H9 (cell line): ENCODE results near the gene ATG2B. TPM values are rescaled to one million over a fixed set of nuclear protein-coding genes. Genes with fewer than 3 reads are reported as not detected.

Experiments used
- DNase-seq: peaks from one replicate; pipeline ENCODE4 v3.0.0-alpha.2; 2017
- H2AFZ ChIP-seq: one replicate; pipeline ENCODE4 v1.6.1; 2013; ENCODE audit warnings: mild to moderate bottlenecking, low read length, control low read depth, moderate library complexity
- H2AK5ac ChIP-seq: 2 replicates; pipeline ENCODE4 v1.6.1; 2013; ENCODE audit warnings: low read length, control low read depth, mixed read lengths; ENCODE audit not compliant: insufficient read length
- H2BK120ac ChIP-seq: one replicate; pipeline ENCODE4 v1.6.1; 2013; ENCODE audit warnings: low read depth, mild to moderate bottlenecking, low read length, control low read depth, inconsistent platforms; ENCODE audit not compliant: poor library complexity, severe bottlenecking
- H2BK12ac ChIP-seq: 2 replicates; pipeline ENCODE4 v1.6.1; 2013; ENCODE audit warnings: low read length, control low read depth, mixed read lengths, low read depth; ENCODE audit not compliant: insufficient read length
- H2BK15ac ChIP-seq: 2 replicates; pipeline ENCODE4 v1.6.1; 2013; ENCODE audit warnings: low read depth, low read length, control low read depth
- H2BK20ac ChIP-seq: one replicate; pipeline ENCODE4 v1.6.1; 2013; ENCODE audit warnings: low read depth, mild to moderate bottlenecking, low read length, control low read depth, inconsistent platforms; ENCODE audit not compliant: poor library complexity, severe bottlenecking
- H2BK5ac ChIP-seq: 2 replicates; pipeline ENCODE4 v1.6.1; 2013; ENCODE audit warnings: low read length, control low read depth, mixed read lengths; ENCODE audit not compliant: insufficient read length
- H3K14ac ChIP-seq: 2 replicates; pipeline ENCODE4 v1.6.1; 2013; ENCODE audit warnings: low read length, control low read depth; ENCODE audit not compliant: insufficient read depth
- H3K18ac ChIP-seq: 2 replicates; pipeline ENCODE4 v1.6.1; 2013; ENCODE audit warnings: low read depth, mild to moderate bottlenecking, mixed read lengths, low read length, control low read depth; ENCODE audit not compliant: insufficient read length
- H3K23ac ChIP-seq: 2 replicates; pipeline ENCODE4 v1.6.1; 2013; ENCODE audit warnings: low read length, control low read depth, mixed read lengths, low read depth; ENCODE audit not compliant: insufficient read length
- H3K23me2 ChIP-seq: 2 replicates; pipeline ENCODE4 v1.6.1; 2013; ENCODE audit warnings: low read depth, mild to moderate bottlenecking, mixed read lengths, low read length, control low read depth; ENCODE audit not compliant: insufficient read length, poor library complexity, severe bottlenecking
- H3K27ac ChIP-seq: 2 replicates; pipeline ENCODE4 v1.5.1; 2013; ENCODE audit warnings: low read length, control low read depth, mixed read lengths, low read depth; ENCODE audit not compliant: insufficient read length
- H3K27me3 ChIP-seq: 2 replicates; pipeline ENCODE4 v1.6.1; 2013; ENCODE audit warnings: low read length, control low read depth, inconsistent platforms; ENCODE audit not compliant: insufficient read depth
- H3K4ac ChIP-seq: 2 replicates; pipeline ENCODE4 v1.6.1; 2013; ENCODE audit warnings: low read depth, mild to moderate bottlenecking, control low read depth, inconsistent platforms, low read length, moderate library complexity
- H3K4me1 ChIP-seq: 2 replicates; pipeline ENCODE4 v1.6.1; 2013; ENCODE audit warnings: low read length, control low read depth, inconsistent platforms; ENCODE audit not compliant: insufficient read depth
- H3K4me2 ChIP-seq: 2 replicates; pipeline ENCODE4 v1.6.1; 2013; ENCODE audit warnings: low read length, control low read depth, mixed read lengths; ENCODE audit not compliant: insufficient read length, insufficient read depth
- H3K56ac ChIP-seq: 2 replicates; pipeline ENCODE4 v1.6.1; 2013; ENCODE audit warnings: low read depth, mild to moderate bottlenecking, mixed read lengths, low read length, control low read depth; ENCODE audit not compliant: insufficient read length
- H3K79me1 ChIP-seq: 2 replicates; pipeline ENCODE4 v1.6.1; 2013; ENCODE audit warnings: low read depth, mild to moderate bottlenecking, moderate library complexity, low read length, control low read depth, inconsistent platforms; ENCODE audit not compliant: insufficient read depth, poor library complexity, severe bottlenecking
- H3K79me2 ChIP-seq: 2 replicates; pipeline ENCODE4 v1.6.1; 2013; ENCODE audit warnings: low read length, control low read depth, inconsistent platforms; ENCODE audit not compliant: insufficient read depth
- H3K9ac ChIP-seq: 2 replicates; pipeline ENCODE4 v1.6.1; 2013; ENCODE audit warnings: low read length, control low read depth, mixed read lengths; ENCODE audit not compliant: insufficient read length; ENCODE audit errors: extremely low read depth
- H3K9me3 ChIP-seq: one replicate; pipeline ENCODE4 v1.6.1; 2013; ENCODE audit warnings: low read depth, low read length, inconsistent platforms; ENCODE audit not compliant: control insufficient read depth
- H3T11ph ChIP-seq: one replicate; pipeline ENCODE4 v1.6.1; 2013; ENCODE audit warnings: mild to moderate bottlenecking, low read length, control low read depth, inconsistent platforms
- H4K20me1 ChIP-seq: one replicate; pipeline ENCODE4 v1.6.1; 2013; ENCODE audit not compliant: control insufficient read depth, insufficient read length, insufficient read depth
- H4K5ac ChIP-seq: 2 replicates; pipeline ENCODE4 v1.6.1; 2013; ENCODE audit warnings: low read depth, mild to moderate bottlenecking, mixed read lengths, low read length, control low read depth; ENCODE audit not compliant: insufficient read length
- H4K8ac ChIP-seq: replicated peaks from 2 replicates; pipeline ENCODE4 v1.6.1; 2013; ENCODE audit warnings: low read length, control low read depth, mixed read lengths, low read depth; ENCODE audit not compliant: insufficient read length
- H4K91ac ChIP-seq: 2 replicates; pipeline ENCODE4 v1.6.1; 2013; ENCODE audit warnings: low read depth, mild to moderate bottlenecking, moderate library complexity, mixed read lengths, low read length, control low read depth; ENCODE audit not compliant: insufficient read length
- H3K27ac Mint-ChIP-seq, 3 experiments: 2 replicates in 2 of 3; 3 replicates in 1 of 3; pipeline ENCODE4 v1.8.0; 2020 to 2021; ENCODE audit warnings: mixed read lengths in 3 of 3, mild to moderate bottlenecking in 1 of 3, moderate library complexity in 1 of 3
- H3K27me3 Mint-ChIP-seq: 2 replicates; pipeline ENCODE4 v1.8.0; 2021; ENCODE audit warnings: low read depth, mild to moderate bottlenecking, moderate library complexity, mixed read lengths
- H3K36me3 Mint-ChIP-seq, 3 experiments: 2 replicates in 2 of 3; 3 replicates in 1 of 3; pipeline ENCODE4 v1.8.0; 2020 to 2021; ENCODE audit warnings: low read depth in 3 of 3, mixed read lengths in 3 of 3; ENCODE audit not compliant: insufficient read depth in 1 of 3
- H3K4me1 Mint-ChIP-seq, 2 experiments: 2 replicates each; pipeline ENCODE4 v1.8.0; 2020; ENCODE audit warnings: mixed read lengths in 2 of 2
- H3K4me3 Mint-ChIP-seq, 2 experiments: 2 replicates in 1 of 2; 3 replicates in 1 of 2; pipeline ENCODE4 v1.8.0; 2020 to 2021; ENCODE audit warnings: mild to moderate bottlenecking in 2 of 2, mixed read lengths in 2 of 2, moderate library complexity in 1 of 2
- H3K9me3 Mint-ChIP-seq, 2 experiments: 2 replicates in 1 of 2; 3 replicates in 1 of 2; pipeline ENCODE4 v1.8.0; 2020; ENCODE audit warnings: mild to moderate bottlenecking in 2 of 2, mixed read lengths in 2 of 2, moderate library complexity in 1 of 2
- WGBS: extraction: QIAGEN DNeasy Blood & Tissue Kit; methylation state at CpG from one replicate; pipeline ENCODE4 v1.1.7; 2013; ENCODE audit warnings: missing lambda C conversion rate, low lambda C conversion rate, mixed read lengths; ENCODE audit not compliant: insufficient read length; ENCODE audit errors: extremely low coverage; 5-methylcytosine and 5-hydroxymethylcytosine counted together
- total RNA-seq: library from RNA; stranded (reverse); gene quantifications from 2 replicates; pipeline ENCODE4 v1.2.1, GENCODE V29; 2021
- TF ChIP-seq, protein P1 (sequence below): fragments of 200-600 bp; sonication (generic); conservative IDR thresholded peaks from 3 replicates; pipeline ENCODE4 v1.8.0; 2021; ENCODE audit warnings: antibody characterized with exemption, mild to moderate bottlenecking

ATG2B gene
- total RNA-seq, 1 experiment from 2014 or later: 12.6 TPM

DNA sequence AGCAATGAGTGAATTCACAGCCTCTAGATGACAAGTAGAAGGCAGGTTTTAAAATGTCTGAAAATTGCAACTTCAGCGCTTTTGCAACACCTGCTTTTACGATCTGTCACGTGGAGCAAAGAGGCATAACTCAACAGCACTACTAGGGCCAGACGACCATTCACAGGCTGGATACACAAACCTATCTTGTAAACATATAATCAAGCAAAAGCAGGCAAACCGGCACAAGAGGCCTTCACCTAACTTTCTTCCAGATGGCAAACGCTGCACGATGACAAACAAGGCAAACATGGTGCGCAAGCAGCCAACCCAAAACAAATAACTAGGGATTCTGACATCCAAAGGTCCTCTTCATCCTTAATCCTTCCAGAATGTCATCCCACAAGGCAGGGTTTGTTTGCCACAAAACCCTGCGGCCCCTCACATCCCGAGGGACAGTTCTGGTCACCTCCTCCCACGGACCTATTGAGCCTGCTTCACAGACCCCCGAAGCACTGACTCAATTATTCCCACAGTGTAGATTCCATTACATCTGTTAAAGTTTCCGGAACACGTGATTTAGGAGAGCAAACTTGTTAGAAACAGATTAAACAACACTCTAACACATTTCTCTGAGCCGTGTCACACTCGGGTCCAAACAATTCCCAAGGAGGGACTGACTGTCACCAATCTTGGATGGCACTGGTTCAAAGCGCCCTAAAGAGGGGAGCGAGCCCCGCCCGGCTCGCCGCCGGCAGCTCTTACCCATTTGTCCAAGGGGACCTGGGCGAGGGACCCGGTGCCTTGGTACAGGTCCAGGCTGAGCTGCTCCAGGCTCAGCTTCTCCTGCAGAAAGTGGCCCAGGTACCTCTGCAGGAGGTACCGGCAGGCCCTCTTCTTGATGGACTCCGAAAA is 823 bp downstream of the ATG2B start:
- Mint-ChIP-seq H3K27me3 (no peaks in the 10 kb centered on the region), H3K27ac (peak overlapping the region in 2 of 3 experiments; percentile 21 to 44; a peak in 3 of 7 replicates), H3K9me3 (no peaks in the 10 kb centered on the region), H3K4me3 (peak overlapping the region; percentile 79 to 91), H3K4me1 (peaks cover 32 to 39% of the 10 kb centered on the region in 2 experiments), H3K36me3 (peaks cover 0 to 6% (median 0%) of the 10 kb centered on the region in 3 experiments; a peak in 4 of 7 replicates)
- TF ChIP-seq, protein P1, sequence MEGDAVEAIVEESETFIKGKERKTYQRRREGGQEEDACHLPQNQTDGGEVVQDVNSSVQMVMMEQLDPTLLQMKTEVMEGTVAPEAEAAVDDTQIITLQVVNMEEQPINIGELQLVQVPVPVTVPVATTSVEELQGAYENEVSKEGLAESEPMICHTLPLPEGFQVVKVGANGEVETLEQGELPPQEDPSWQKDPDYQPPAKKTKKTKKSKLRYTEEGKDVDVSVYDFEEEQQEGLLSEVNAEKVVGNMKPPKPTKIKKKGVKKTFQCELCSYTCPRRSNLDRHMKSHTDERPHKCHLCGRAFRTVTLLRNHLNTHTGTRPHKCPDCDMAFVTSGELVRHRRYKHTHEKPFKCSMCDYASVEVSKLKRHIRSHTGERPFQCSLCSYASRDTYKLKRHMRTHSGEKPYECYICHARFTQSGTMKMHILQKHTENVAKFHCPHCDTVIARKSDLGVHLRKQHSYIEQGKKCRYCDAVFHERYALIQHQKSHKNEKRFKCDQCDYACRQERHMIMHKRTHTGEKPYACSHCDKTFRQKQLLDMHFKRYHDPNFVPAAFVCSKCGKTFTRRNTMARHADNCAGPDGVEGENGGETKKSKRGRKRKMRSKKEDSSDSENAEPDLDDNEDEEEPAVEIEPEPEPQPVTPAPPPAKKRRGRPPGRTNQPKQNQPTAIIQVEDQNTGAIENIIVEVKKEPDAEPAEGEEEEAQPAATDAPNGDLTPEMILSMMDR: no peak
- H2AK5ac ChIP-seq: no peak overlapping the region
- H4K5ac ChIP-seq: no peak overlapping the region
- H2BK12ac ChIP-seq: no peak overlapping the region
- H3K18ac ChIP-seq: no peak overlapping the region
- H2BK20ac ChIP-seq: no peak overlapping the region
- peaks cover 15% of the 10 kb centered on the region for H3K23me2 ChIP-seq
- H3K27ac ChIP-seq: no peak overlapping the region
- peak overlapping the region; percentile 97 for H3K4me2 ChIP-seq
- peak overlapping the region; percentile 59 for H3K9ac ChIP-seq
- no peaks in the 10 kb centered on the region for H3K27me3 ChIP-seq
- H2BK120ac ChIP-seq: no peak overlapping the region
- no peak overlapping the region for H2BK15ac ChIP-seq
- H3K4me1 ChIP-seq: peaks cover 2% of the 10 kb centered on the region; the same call in 1 of the 2 replicates
- no peak overlapping the region for H2BK5ac ChIP-seq
- peaks cover 15% of the 10 kb centered on the region; the same call in 1 of the 2 replicates for H3K79me2 ChIP-seq
- no peak overlapping the region for H4K8ac ChIP-seq
- H3K56ac ChIP-seq: no peak overlapping the region
- H3K23ac ChIP-seq: no peak overlapping the region
- WGBS: no CpG with 5 or more reads among the region's 27 CpGs
- DNase-seq: no peak
- no peak overlapping the region for H3K14ac ChIP-seq
- peaks cover 7% of the 10 kb centered on the region for H3K79me1 ChIP-seq
- no peak overlapping the region for H2AFZ ChIP-seq
- H3K9me3 ChIP-seq: no peaks in the 10 kb centered on the region
- H4K20me1 ChIP-seq: no peaks in the 10 kb centered on the region
- no peak overlapping the region for H3K4ac ChIP-seq
- no peak overlapping the region for H4K91ac ChIP-seq
- H3T11ph ChIP-seq: no peak overlapping the region
